ENCODE measurements around the gene KLF13. TPM values are rescaled to one million over a fixed set of nuclear protein-coding genes. Genes with fewer than 3 reads are reported as not detected.

KLF13 gene
- total RNA-seq, 2 donors from 2014 or later, result 68.9 to 92.3 TPM

Other genes with a start within 250 kb of the KLF13 start
- not detected for gene TRPM1, start 225.1 kb upstream of the KLF13 start, total RNA-seq